ENCODE results near the gene STK32B. TPM values are rescaled to one million over a fixed set of nuclear protein-coding genes. Genes with fewer than 3 reads are reported as not detected.

The STK32B gene
- total and polyA plus RNA-seq, 5 donors from 2014 or later = not detected

- no peak for DNase-seq
- no peak overlapping the region for H3K4me3 ChIP-seq (ENCODE audit: low read depth, low read length)
- Mint-ChIP-seq H3K36me3 (no peaks in the 10 kb centered on the region), H3K4me3 (no peak overlapping the region), H3K27ac (no peak overlapping the region), H3K27me3 (peaks cover 5% of the 10 kb centered on the region), H3K4me1 (no peaks in the 10 kb centered on the region), H3K9me3 (no peaks in the 10 kb centered on the region)
- H3K27me3 ChIP-seq (ENCODE audit: control insufficient read depth, insufficient read depth, low read length) = no peaks in the 10 kb centered on the region
- no peak for ATAC-seq (ENCODE audit: low read depth in 2 of 2)
- no peak overlapping the region for H3K27ac ChIP-seq (ENCODE audit: insufficient read depth, low read length, poor library complexity, severe bottlenecking)
- no peaks in the 10 kb centered on the region for H3K36me3 ChIP-seq (ENCODE audit: control insufficient read depth, insufficient read depth, low read length)
- no peaks in the 10 kb centered on the region for H3K9me3 ChIP-seq (ENCODE audit: control insufficient read depth in 2 of 2, low read length in 2 of 2)
- H3K4me1 ChIP-seq (ENCODE audit: control insufficient read depth, insufficient read depth, low read length, poor library complexity, severe bottlenecking) = no peaks in the 10 kb centered on the region
Observed at GRCh38 chr4:5185551-5185950, 134.3 kb downstream of the STK32B start.

GRCh38 chr4:5186271-5187064 lies 135.2 kb downstream of the STK32B start:
- no peak for ATAC-seq (ENCODE audit: low read depth in 2 of 2)
- H3K4me3 Mint-ChIP-seq = no peak overlapping the region
- DNase-seq = no peak
- no peaks in the 10 kb centered on the region for H3K36me3 Mint-ChIP-seq
- Histone ChIP-seq H3K27me3 (ENCODE audit: control insufficient read depth, insufficient read depth, low read length) (no peaks in the 10 kb centered on the region), H3K4me1 (ENCODE audit: control insufficient read depth, insufficient read depth, low read length, poor library complexity, severe bottlenecking) (no peaks in the 10 kb centered on the region), H3K9me3 (ENCODE audit: control insufficient read depth in 2 of 2, low read length in 2 of 2) (no peaks in the 10 kb centered on the region), H3K36me3 (ENCODE audit: control insufficient read depth, insufficient read depth, low read length) (no peaks in the 10 kb centered on the region), H3K4me3 (ENCODE audit: low read depth, low read length) (no peak overlapping the region), H3K27ac (ENCODE audit: insufficient read depth, low read length, poor library complexity, severe bottlenecking) (no peak overlapping the region)
- H3K27ac Mint-ChIP-seq = no peak overlapping the region
- H3K27me3 Mint-ChIP-seq = peaks cover 5% of the 10 kb centered on the region
- no peaks in the 10 kb centered on the region for H3K4me1 Mint-ChIP-seq
- H3K9me3 Mint-ChIP-seq = no peaks in the 10 kb centered on the region

DNA sequence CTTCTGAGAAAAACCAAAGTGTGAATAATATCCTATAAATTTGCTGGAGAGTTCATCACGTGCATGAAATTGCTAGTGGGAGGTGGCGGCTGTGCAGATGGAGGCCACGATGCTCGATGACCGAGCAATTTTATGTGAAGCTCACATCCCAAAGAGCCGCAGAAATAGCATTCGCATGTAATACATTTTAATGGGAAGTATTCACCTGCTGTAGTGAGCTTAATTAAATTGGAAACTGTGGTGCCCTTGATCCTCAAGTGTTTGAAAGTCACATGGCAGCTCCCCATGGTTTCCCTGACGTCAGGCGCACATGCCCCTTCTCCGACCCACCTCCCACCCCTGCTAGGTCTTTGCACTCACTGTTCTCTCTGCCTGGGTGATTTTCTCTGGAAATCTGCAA lies 136.8 kb downstream of the STK32B start:
- Mint-ChIP-seq H3K36me3 (no peaks in the 10 kb centered on the region), H3K4me1 (no peaks in the 10 kb centered on the region), H3K27me3 (no peaks in the 10 kb centered on the region), H3K9me3 (no peaks in the 10 kb centered on the region), H3K4me3 (no peak overlapping the region), H3K27ac (no peak overlapping the region)
- Histone ChIP-seq H3K9me3 (ENCODE audit: control insufficient read depth in 2 of 2, low read length in 2 of 2) (no peaks in the 10 kb centered on the region), H3K36me3 (ENCODE audit: control insufficient read depth, insufficient read depth, low read length) (no peaks in the 10 kb centered on the region), H3K4me3 (ENCODE audit: low read depth, low read length) (no peak overlapping the region), H3K27me3 (ENCODE audit: control insufficient read depth, insufficient read depth, low read length) (no peaks in the 10 kb centered on the region), H3K4me1 (ENCODE audit: control insufficient read depth, insufficient read depth, low read length, poor library complexity, severe bottlenecking) (no peaks in the 10 kb centered on the region), H3K27ac (ENCODE audit: insufficient read depth, low read length, poor library complexity, severe bottlenecking) (no peak overlapping the region)
- DNase-seq (no peak), ATAC-seq (ENCODE audit: low read depth in 2 of 2) (no peak)

GRCh38 chr4:5191831-5192230 lies 140.6 kb downstream of the STK32B start:
- Histone ChIP-seq H3K4me3 (ENCODE audit: low read depth, low read length) (no peak overlapping the region), H3K27me3 (ENCODE audit: control insufficient read depth, insufficient read depth, low read length) (no peaks in the 10 kb centered on the region), H3K27ac (ENCODE audit: insufficient read depth, low read length, poor library complexity, severe bottlenecking) (no peak overlapping the region), H3K36me3 (ENCODE audit: control insufficient read depth, insufficient read depth, low read length) (no peaks in the 10 kb centered on the region), H3K9me3 (ENCODE audit: control insufficient read depth in 2 of 2, low read length in 2 of 2) (no peaks in the 10 kb centered on the region), H3K4me1 (ENCODE audit: control insufficient read depth, insufficient read depth, low read length, poor library complexity, severe bottlenecking) (no peaks in the 10 kb centered on the region)
- H3K4me1 Mint-ChIP-seq = no peaks in the 10 kb centered on the region
- ATAC-seq (ENCODE audit: low read depth in 2 of 2) = no peak
- no peak overlapping the region for H3K4me3 Mint-ChIP-seq
- no peaks in the 10 kb centered on the region for H3K9me3 Mint-ChIP-seq
- no peak for DNase-seq
- no peaks in the 10 kb centered on the region for H3K36me3 Mint-ChIP-seq
- H3K27me3 Mint-ChIP-seq = no peaks in the 10 kb centered on the region
- H3K27ac Mint-ChIP-seq = no peak overlapping the region

GRCh38 chr4:5192271-5192670 lies 141.0 kb downstream of the STK32B start:
- Histone ChIP-seq H3K27ac (ENCODE audit: insufficient read depth, low read length, poor library complexity, severe bottlenecking) (no peak overlapping the region), H3K9me3 (ENCODE audit: control insufficient read depth in 2 of 2, low read length in 2 of 2) (no peaks in the 10 kb centered on the region), H3K4me1 (ENCODE audit: control insufficient read depth, insufficient read depth, low read length, poor library complexity, severe bottlenecking) (no peaks in the 10 kb centered on the region), H3K27me3 (ENCODE audit: control insufficient read depth, insufficient read depth, low read length) (no peaks in the 10 kb centered on the region), H3K36me3 (ENCODE audit: control insufficient read depth, insufficient read depth, low read length) (no peaks in the 10 kb centered on the region), H3K4me3 (ENCODE audit: low read depth, low read length) (no peak overlapping the region)
- H3K9me3 Mint-ChIP-seq = no peaks in the 10 kb centered on the region
- ATAC-seq (ENCODE audit: low read depth in 2 of 2) (no peak), DNase-seq (no peak)
- no peaks in the 10 kb centered on the region for H3K27me3 Mint-ChIP-seq
- H3K27ac Mint-ChIP-seq = no peak overlapping the region
- no peaks in the 10 kb centered on the region for H3K4me1 Mint-ChIP-seq
- H3K36me3 Mint-ChIP-seq = no peaks in the 10 kb centered on the region
- no peak overlapping the region for H3K4me3 Mint-ChIP-seq

GRCh38 chr4:5192678-5193077 lies 141.4 kb downstream of the STK32B start:
- Histone ChIP-seq H3K4me3 (ENCODE audit: low read depth, low read length) (no peak overlapping the region), H3K4me1 (ENCODE audit: control insufficient read depth, insufficient read depth, low read length, poor library complexity, severe bottlenecking) (no peaks in the 10 kb centered on the region), H3K36me3 (ENCODE audit: control insufficient read depth, insufficient read depth, low read length) (no peaks in the 10 kb centered on the region), H3K27me3 (ENCODE audit: control insufficient read depth, insufficient read depth, low read length) (no peaks in the 10 kb centered on the region), H3K27ac (ENCODE audit: insufficient read depth, low read length, poor library complexity, severe bottlenecking) (no peak overlapping the region), H3K9me3 (ENCODE audit: control insufficient read depth in 2 of 2, low read length in 2 of 2) (no peaks in the 10 kb centered on the region)
- no peak for ATAC-seq (ENCODE audit: low read depth in 2 of 2)
- Mint-ChIP-seq H3K36me3 (no peaks in the 10 kb centered on the region), H3K27ac (no peak overlapping the region), H3K4me3 (no peak overlapping the region), H3K27me3 (no peaks in the 10 kb centered on the region), H3K9me3 (no peaks in the 10 kb centered on the region), H3K4me1 (no peaks in the 10 kb centered on the region)
- DNase-seq = no peak

DNA sequence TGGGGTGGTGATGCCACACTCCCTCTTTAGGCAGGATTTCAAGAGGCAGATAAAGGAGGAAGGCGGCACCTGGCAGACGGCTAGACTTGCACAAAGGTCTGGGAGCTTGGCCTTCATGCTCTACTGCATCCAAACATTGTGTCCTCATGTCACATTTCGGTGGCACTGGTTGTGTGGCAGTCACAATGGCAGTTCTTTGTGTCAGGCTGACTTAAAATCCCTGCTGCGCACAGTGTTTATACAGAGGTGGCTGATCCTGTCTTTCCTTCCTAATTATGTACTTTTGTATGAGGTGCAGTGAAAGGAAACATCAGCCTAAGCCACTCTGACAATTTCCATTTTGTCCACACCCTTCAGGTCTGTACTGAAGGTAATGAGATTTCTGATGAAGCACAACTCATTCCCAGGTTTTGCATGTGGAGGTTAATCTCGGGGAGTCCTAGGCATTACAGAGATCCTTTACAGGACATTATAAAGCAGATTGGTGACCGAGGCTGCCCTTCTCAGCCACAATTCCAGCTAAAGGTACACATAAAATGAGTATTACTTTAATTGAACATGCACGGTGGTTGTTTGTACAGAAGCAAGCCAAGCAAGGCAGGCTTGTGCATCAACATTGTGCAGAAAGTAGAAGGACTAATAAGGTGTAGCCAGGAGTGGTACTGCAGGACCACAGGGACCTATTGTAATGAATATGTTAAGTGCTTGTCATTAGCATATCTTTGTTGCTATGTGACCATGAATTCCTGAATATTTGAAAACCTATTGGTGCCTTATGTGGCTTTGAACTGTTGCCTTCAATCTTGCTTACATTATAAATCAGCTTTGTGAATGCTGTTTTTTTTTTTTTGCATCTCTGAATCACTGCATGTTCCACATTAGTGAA lies 147.6 kb downstream of the STK32B start:
- DNase-seq (no peak), ATAC-seq (ENCODE audit: low read depth in 2 of 2) (no peak)
- Histone ChIP-seq H3K27ac (ENCODE audit: insufficient read depth, low read length, poor library complexity, severe bottlenecking) (no peak overlapping the region), H3K4me3 (ENCODE audit: low read depth, low read length) (no peak overlapping the region), H3K36me3 (ENCODE audit: control insufficient read depth, insufficient read depth, low read length) (no peaks in the 10 kb centered on the region), H3K9me3 (ENCODE audit: control insufficient read depth in 2 of 2, low read length in 2 of 2) (no peaks in the 10 kb centered on the region), H3K27me3 (ENCODE audit: control insufficient read depth, insufficient read depth, low read length) (no peaks in the 10 kb centered on the region), H3K4me1 (ENCODE audit: control insufficient read depth, insufficient read depth, low read length, poor library complexity, severe bottlenecking) (no peaks in the 10 kb centered on the region)
- H3K27me3 Mint-ChIP-seq = no peaks in the 10 kb centered on the region
- H3K27ac Mint-ChIP-seq = no peak overlapping the region
- no peak overlapping the region for H3K4me3 Mint-ChIP-seq
- H3K9me3 Mint-ChIP-seq = peaks cover 0 to 4% (median 0%) of the 10 kb centered on the region in 7 donors
- no peaks in the 10 kb centered on the region for H3K36me3 Mint-ChIP-seq
- H3K4me1 Mint-ChIP-seq = no peaks in the 10 kb centered on the region

Data from CD4-positive, CD25-positive, alpha-beta regulatory T cell (primary cell).